ENCODE results near the gene GPATCH8. TPM values are rescaled to one million over a fixed set of nuclear protein-coding genes. Genes with fewer than 3 reads are reported as not detected.

The GPATCH8 gene
- total RNA-seq, 1 experiment from 2014 or later: 39.4 TPM

DNA sequence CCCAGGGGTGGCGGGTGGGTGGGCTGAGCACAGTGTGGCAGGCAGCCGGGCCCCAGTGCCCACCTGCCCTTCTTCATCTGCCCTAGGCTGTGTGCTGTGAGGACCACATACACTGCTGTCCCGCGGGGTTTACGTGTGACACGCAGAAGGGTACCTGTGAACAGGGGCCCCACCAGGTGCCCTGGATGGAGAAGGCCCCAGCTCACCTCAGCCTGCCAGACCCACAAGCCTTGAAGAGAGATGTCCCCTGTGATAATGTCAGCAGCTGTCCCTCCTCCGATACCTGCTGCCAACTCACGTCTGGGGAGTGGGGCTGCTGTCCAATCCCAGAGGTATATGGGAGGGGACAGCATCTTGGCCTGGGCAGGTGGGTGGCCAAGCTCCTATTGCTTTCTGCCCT lies 151.7 kb downstream of the GPATCH8 start:
- no peak overlapping the region for H3K27ac ChIP-seq
- H2AFZ ChIP-seq: no peak overlapping the region
- no peak overlapping the region for H3K4me3 ChIP-seq
- no TSS peak for BruUV-seq (replicated peaks)
- H3K36me3 ChIP-seq (ENCODE audit: low read depth): no peaks in the 10 kb centered on the region
- no peaks in the 10 kb centered on the region; the same call in 1 of the 2 replicates for H3F3A ChIP-seq (ENCODE audit: insufficient read depth, low read depth)
- ChIA-PET POLR2A (ENCODE audit: unreplicated experiment) (interaction anchor here (0.6 kb wide), 1 partner anchor 212 kb away, joined by 11 read pairs; no protein-coding TSS in a partner anchor), CTCF (no interaction called here)
- no peak for TF ChIP-seq EZH2 (IDR thresholded peaks at IDR 0.05; ENCODE audit: low read depth)
- TF ChIP-seq, protein P1, sequence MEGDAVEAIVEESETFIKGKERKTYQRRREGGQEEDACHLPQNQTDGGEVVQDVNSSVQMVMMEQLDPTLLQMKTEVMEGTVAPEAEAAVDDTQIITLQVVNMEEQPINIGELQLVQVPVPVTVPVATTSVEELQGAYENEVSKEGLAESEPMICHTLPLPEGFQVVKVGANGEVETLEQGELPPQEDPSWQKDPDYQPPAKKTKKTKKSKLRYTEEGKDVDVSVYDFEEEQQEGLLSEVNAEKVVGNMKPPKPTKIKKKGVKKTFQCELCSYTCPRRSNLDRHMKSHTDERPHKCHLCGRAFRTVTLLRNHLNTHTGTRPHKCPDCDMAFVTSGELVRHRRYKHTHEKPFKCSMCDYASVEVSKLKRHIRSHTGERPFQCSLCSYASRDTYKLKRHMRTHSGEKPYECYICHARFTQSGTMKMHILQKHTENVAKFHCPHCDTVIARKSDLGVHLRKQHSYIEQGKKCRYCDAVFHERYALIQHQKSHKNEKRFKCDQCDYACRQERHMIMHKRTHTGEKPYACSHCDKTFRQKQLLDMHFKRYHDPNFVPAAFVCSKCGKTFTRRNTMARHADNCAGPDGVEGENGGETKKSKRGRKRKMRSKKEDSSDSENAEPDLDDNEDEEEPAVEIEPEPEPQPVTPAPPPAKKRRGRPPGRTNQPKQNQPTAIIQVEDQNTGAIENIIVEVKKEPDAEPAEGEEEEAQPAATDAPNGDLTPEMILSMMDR (conservative IDR thresholded peaks at IDR 0.05): no peak
- no peaks in the 10 kb centered on the region for H3K9me3 ChIP-seq (ENCODE audit: insufficient read depth, low read depth)
- H4K20me1 ChIP-seq (ENCODE audit: insufficient read depth): peaks cover 4% of the 10 kb centered on the region; the same call in 1 of the 2 replicates
- no peak overlapping the region for H3K4me2 ChIP-seq
- intact Hi-C loops (cut with micrococcal nuclease; ENCODE audit: unreplicated experiment): no loop called here
- H3K9me2 ChIP-seq (ENCODE audit: insufficient read depth): no peaks in the 10 kb centered on the region
- peaks cover 2% of the 10 kb centered on the region; the same call in 1 of the 2 replicates for H3K79me2 ChIP-seq (ENCODE audit: low read depth)
- no peaks in the 10 kb centered on the region for H3K27me3 ChIP-seq (ENCODE audit: insufficient read depth, low read depth)
- H3K4me1 ChIP-seq (replicated peaks; ENCODE audit: insufficient read depth): no peaks in the 10 kb centered on the region
- DNase-seq: no peak

- peaks cover 7% of the 10 kb centered on the region; the same call in 1 of the 2 replicates for H3K79me2 ChIP-seq (ENCODE audit: low read depth)
- peaks cover 5% of the 10 kb centered on the region for H3K4me1 ChIP-seq (replicated peaks; ENCODE audit: insufficient read depth)
- H3K9me2 ChIP-seq (ENCODE audit: insufficient read depth): no peaks in the 10 kb centered on the region
- H2AFZ ChIP-seq: no peak overlapping the region
- H3K4me3 ChIP-seq: no peak overlapping the region
- H3K9me3 ChIP-seq (ENCODE audit: insufficient read depth, low read depth): no peaks in the 10 kb centered on the region
- no peak overlapping the region for H3K27ac ChIP-seq
- no peaks in the 10 kb centered on the region for H3K36me3 ChIP-seq (ENCODE audit: low read depth)
- no peak overlapping the region for H3K4me2 ChIP-seq
- POLR2A ChIA-PET (ENCODE audit: unreplicated experiment): interaction anchor here (0.6 kb wide), 2 partner anchors 9 to 211 kb away, joined by 3 to 11 read pairs; no protein-coding TSS in a partner anchor
- TF ChIP-seq EZH2 (IDR thresholded peaks at IDR 0.05; ENCODE audit: low read depth): no peak
- TF ChIP-seq, protein P1 (conservative IDR thresholded peaks at IDR 0.05): peak; percentile 86
- no peaks in the 10 kb centered on the region for H3K27me3 ChIP-seq (ENCODE audit: insufficient read depth, low read depth)
- H4K20me1 ChIP-seq (ENCODE audit: insufficient read depth): peaks cover 10% of the 10 kb centered on the region; the same call in 1 of the 2 replicates
- intact Hi-C loops (cut with micrococcal nuclease; ENCODE audit: unreplicated experiment): no loop called here
- H3F3A ChIP-seq (ENCODE audit: insufficient read depth, low read depth): no peaks in the 10 kb centered on the region; the same call in 1 of the 2 replicates
- no TSS peak for BruUV-seq (replicated peaks)
- DNase-seq: peak in 1 of 2 experiments; percentile 61
- CTCF ChIA-PET: no interaction called here
These were observed 152.4 kb downstream of the GPATCH8 start for GRCh38 chr17:44350733-44351226.

- no TSS peak for BruUV-seq (replicated peaks)
- ChIA-PET CTCF (interaction anchor here (0.6 to 0.7 kb wide), 2 partner anchors 9 to 54 kb away, joined by 7 to 13 read pairs; no protein-coding TSS in a partner anchor), POLR2A (ENCODE audit: unreplicated experiment) (no interaction called here)
These were observed 153.6 kb downstream of the GPATCH8 start for GRCh38 chr17:44349553-44350070.

More at GRCh38 chr17:44349553-44350070, 153.6 kb downstream of the GPATCH8 start:
- Histone ChIP-seq H3K9me2 (ENCODE audit: insufficient read depth) (no peaks in the 10 kb centered on the region), H3K27ac (no peak overlapping the region), H3K36me3 (ENCODE audit: low read depth) (no peaks in the 10 kb centered on the region), H4K20me1 (ENCODE audit: insufficient read depth) (peaks cover 10% of the 10 kb centered on the region; the same call in 1 of the 2 replicates), H3F3A (ENCODE audit: insufficient read depth, low read depth) (no peaks in the 10 kb centered on the region; the same call in 1 of the 2 replicates), H3K79me2 (ENCODE audit: low read depth) (peaks cover 7% of the 10 kb centered on the region; the same call in 1 of the 2 replicates), H3K4me1 (replicated peaks; ENCODE audit: insufficient read depth) (peaks cover 6% of the 10 kb centered on the region), H3K9me3 (ENCODE audit: insufficient read depth, low read depth) (no peaks in the 10 kb centered on the region), H3K4me3 (no peak overlapping the region), H2AFZ (no peak overlapping the region), H3K27me3 (ENCODE audit: insufficient read depth, low read depth) (no peaks in the 10 kb centered on the region), H3K4me2 (no peak overlapping the region)
- no peak for TF ChIP-seq EZH2 (IDR thresholded peaks at IDR 0.05; ENCODE audit: low read depth)
- TF ChIP-seq, protein P1 (conservative IDR thresholded peaks at IDR 0.05): no peak
- intact Hi-C loops (cut with micrococcal nuclease; ENCODE audit: unreplicated experiment): loop anchor here (10.0 kb wide), 1 partner anchor 275 kb away; the partner anchor contains the start of gene G6PC3
- DNase-seq: no peak
